Muscle of leg (tissue), 11 donors: ENCODE results near the gene YLPM1. TPM values are rescaled to one million over a fixed set of nuclear protein-coding genes. Genes with fewer than 3 reads are reported as not detected.

Experiments
- DNase-seq: peaks from one replicate; pipeline ENCODE4 v3.0.0; 2013
- H3K27ac ChIP-seq: one replicate; pipeline ENCODE4 v1.5.1; 2013; ENCODE audit warnings: mild to moderate bottlenecking, low read length, control low read depth
- H3K27me3 ChIP-seq: one replicate; pipeline ENCODE4 v1.6.1; 2013; ENCODE audit warnings: low read length; ENCODE audit not compliant: control insufficient read depth, insufficient read depth
- H3K36me3 ChIP-seq: one replicate; pipeline ENCODE4 v1.6.1; 2013; ENCODE audit warnings: low read length; ENCODE audit not compliant: control insufficient read depth, insufficient read depth
- H3K4me1 ChIP-seq: one replicate; pipeline ENCODE4 v1.6.1; 2013; ENCODE audit warnings: low read length; ENCODE audit not compliant: control insufficient read depth, insufficient read depth
- H3K4me3 ChIP-seq: one replicate; pipeline ENCODE4 v1.5.1; 2013; ENCODE audit warnings: low read length, control low read depth
- H3K9me3 ChIP-seq: replicated peaks from 2 replicates; pipeline ENCODE4 v1.6.1; 2013; ENCODE audit warnings: low read depth, low read length; ENCODE audit not compliant: control insufficient read depth
- WGBS: methylation state at CpG from one replicate; pipeline ENCODE4 v1.1.5; 2013; ENCODE audit warnings: missing lambda C conversion rate; ENCODE audit not compliant: insufficient coverage; 5-methylcytosine and 5-hydroxymethylcytosine counted together
- polyA plus RNA-seq, 8 donors: library from polyadenylated mRNA; unstranded; fragments of 120-200 nt; gene quantifications; one replicate each; pipeline versions ENCODE4 v1.2.1 to v1.2.3, GENCODE V29; 2013; ENCODE audit warnings: inconsistent platforms in 1 of 8, low replicate concordance in 1 of 8; ENCODE audit not compliant: insufficient read length in 8 of 8, insufficient read depth in 1 of 8
- total RNA-seq: library from RNA; stranded (reverse); fragments of 120-200 nt; gene quantifications from one replicate; pipeline ENCODE4 v1.2.4, GENCODE V29; 2013

The YLPM1 gene
- total and polyA plus RNA-seq, 9 donors: 33.4 to 63.9 (median 48.0) TPM

DNA sequence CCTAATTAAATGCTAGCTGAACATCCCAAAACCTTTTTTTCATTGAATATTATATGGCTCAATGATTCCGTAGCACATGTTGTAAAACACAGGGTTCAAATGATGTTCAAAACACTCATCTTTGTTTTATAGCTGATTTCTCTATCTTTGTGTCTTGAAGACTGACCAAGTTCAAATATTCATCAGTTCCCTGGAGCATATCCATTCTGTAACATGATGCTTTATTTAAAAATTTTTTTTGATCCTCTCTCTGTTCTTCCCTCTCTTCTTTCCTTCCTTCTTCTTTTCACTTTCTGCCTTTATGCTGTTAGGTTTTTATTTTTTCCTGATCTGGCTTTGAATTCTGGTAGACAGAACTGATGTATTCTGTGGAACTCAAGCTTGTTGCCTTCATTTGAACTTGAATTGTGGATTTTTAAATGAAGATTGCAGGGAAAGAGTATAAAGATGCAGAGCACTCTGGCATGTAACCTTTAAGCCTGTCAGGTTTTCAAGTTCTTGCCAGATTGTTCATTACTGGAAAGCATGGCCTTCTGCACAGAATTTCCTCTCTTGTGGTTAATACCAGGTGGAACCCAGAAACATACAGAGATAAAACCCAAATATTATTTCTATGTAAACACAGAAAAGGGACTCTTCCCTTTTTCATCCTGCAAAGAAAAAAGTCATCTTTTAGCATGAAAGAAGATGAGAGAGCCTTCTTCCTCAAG lies 73.3 kb downstream of the YLPM1 start:
- no CpG with 5 or more reads among the region's 1 CpG for WGBS
- no peak for DNase-seq

DNA sequence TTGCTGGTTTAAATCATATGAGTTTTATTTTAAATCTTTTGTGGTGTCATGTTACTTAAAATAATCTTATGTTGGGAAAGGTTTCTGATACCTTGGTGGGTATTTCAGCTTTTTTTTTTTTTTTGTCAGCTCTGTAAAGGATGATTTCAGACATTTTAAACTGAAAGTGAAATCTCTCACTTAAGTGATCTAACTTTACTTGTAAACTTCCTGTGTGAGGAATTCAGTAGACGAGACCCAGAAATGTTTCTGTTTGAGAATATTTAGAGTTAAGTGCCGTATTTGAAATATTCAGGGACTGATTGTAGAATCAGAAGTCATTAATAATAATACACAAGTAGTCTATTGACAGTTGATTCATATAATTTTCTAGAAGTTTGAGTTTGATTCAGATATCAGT lies 75.0 kb downstream of the YLPM1 start:
- Histone ChIP-seq H3K9me3 (no peaks in the 10 kb centered on the region), H3K4me1 (no peaks in the 10 kb centered on the region), H3K36me3 (peaks cover 12% of the 10 kb centered on the region), H3K27ac (no peak overlapping the region), H3K27me3 (no peaks in the 10 kb centered on the region), H3K4me3 (no peak overlapping the region)
- no CpG with 5 or more reads among the region's 2 CpGs for WGBS
- no peak for DNase-seq

More for the DNA sequence above, 73.3 kb downstream of the YLPM1 start:
- no peaks in the 10 kb centered on the region for H3K9me3 ChIP-seq
- no peak overlapping the region for H3K27ac ChIP-seq
- H3K36me3 ChIP-seq: peaks cover 12% of the 10 kb centered on the region
- no peak overlapping the region for H3K4me3 ChIP-seq
- H3K27me3 ChIP-seq: no peaks in the 10 kb centered on the region
- no peaks in the 10 kb centered on the region for H3K4me1 ChIP-seq

DNA sequence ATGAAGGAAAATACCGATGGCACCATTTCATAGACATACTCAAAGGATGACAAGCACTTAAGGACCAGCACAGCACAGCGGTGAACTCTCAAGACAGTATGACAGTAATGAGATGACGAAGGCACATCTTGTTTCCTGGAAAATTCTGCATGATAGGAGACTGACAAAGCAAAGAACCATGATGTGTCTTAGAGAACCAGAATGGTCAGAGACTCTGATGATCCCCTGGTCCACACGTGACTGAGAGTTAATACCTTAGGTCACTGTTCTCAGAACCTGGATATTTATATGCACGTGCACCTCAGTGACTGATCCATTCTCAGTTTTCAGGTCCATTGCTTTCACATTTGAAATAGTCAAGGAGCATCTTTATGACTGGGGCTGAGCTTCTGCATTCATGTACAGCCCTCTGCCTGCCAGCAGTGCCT lies 77.5 kb downstream of the YLPM1 start:
- no peak overlapping the region for H3K27ac ChIP-seq
- no peaks in the 10 kb centered on the region for H3K4me1 ChIP-seq
- H3K36me3 ChIP-seq: peaks cover 7% of the 10 kb centered on the region
- DNase-seq: no peak
- no peaks in the 10 kb centered on the region for H3K9me3 ChIP-seq
- no peak overlapping the region for H3K4me3 ChIP-seq
- H3K27me3 ChIP-seq: no peaks in the 10 kb centered on the region
- 92% methylated on average over 4 of the region's 5 CpGs for WGBS

GRCh38 chr14:74841230-74842207 lies 78.4 kb downstream of the YLPM1 start:
- Histone ChIP-seq H3K4me1 (no peaks in the 10 kb centered on the region), H3K36me3 (peaks cover 7% of the 10 kb centered on the region), H3K9me3 (no peaks in the 10 kb centered on the region), H3K27me3 (no peaks in the 10 kb centered on the region), H3K4me3 (no peak overlapping the region), H3K27ac (no peak overlapping the region)
- WGBS: 96% methylated on average over 2 of the region's 4 CpGs
- DNase-seq: no peak

DNA sequence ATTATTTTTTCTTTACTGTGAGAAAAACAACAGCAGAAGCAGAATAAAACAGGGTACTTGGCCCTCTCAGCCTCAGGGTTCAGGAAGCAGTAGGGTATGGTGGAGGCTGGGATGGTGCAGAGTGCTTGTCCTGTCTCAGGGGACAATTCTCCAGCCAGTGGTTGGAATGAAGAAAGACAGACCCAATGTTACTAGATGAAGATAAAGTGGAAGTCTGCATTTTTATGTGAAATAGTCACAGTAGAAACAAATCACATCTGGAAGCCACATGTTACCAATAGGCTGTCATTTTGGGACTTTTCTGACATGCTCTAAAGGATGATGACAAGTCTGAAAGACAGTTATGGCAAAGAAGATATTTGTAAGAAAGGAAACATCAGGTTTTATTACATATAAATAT lies 80.5 kb downstream of the YLPM1 start:
- Histone ChIP-seq H3K9me3 (no peaks in the 10 kb centered on the region), H3K36me3 (peaks cover 4% of the 10 kb centered on the region), H3K4me3 (no peak overlapping the region), H3K27me3 (no peaks in the 10 kb centered on the region), H3K4me1 (no peaks in the 10 kb centered on the region), H3K27ac (no peak overlapping the region)
- DNase-seq: peak; percentile 75

DNA sequence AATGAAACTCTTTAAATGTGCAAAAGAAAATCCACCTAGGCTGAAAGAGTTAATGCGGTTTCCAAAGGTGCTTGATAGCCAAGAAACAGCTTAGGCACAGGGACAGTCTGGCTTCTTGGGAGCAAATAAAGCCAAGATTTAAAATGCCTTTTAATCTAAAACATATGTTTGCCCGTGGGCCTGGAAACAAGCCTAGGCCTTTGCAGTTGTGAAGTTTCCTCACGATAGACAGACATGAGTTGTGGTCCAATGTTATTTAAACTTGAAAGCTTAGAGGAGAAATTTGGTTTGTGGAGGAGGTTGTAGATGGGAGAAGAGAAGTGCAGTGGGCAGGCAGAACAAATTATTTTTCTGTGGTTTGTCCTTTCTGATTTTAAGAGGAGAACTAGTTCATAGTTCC lies 83.1 kb downstream of the YLPM1 start:
- Histone ChIP-seq H3K27ac (peak overlapping the region; percentile 32), H3K9me3 (no peaks in the 10 kb centered on the region), H3K36me3 (no peaks in the 10 kb centered on the region), H3K4me3 (no peak overlapping the region), H3K4me1 (no peaks in the 10 kb centered on the region), H3K27me3 (no peaks in the 10 kb centered on the region)
- peak; percentile 82 for DNase-seq
- WGBS: 8% methylated on average over 3 of the region's 3 CpGs

DNA sequence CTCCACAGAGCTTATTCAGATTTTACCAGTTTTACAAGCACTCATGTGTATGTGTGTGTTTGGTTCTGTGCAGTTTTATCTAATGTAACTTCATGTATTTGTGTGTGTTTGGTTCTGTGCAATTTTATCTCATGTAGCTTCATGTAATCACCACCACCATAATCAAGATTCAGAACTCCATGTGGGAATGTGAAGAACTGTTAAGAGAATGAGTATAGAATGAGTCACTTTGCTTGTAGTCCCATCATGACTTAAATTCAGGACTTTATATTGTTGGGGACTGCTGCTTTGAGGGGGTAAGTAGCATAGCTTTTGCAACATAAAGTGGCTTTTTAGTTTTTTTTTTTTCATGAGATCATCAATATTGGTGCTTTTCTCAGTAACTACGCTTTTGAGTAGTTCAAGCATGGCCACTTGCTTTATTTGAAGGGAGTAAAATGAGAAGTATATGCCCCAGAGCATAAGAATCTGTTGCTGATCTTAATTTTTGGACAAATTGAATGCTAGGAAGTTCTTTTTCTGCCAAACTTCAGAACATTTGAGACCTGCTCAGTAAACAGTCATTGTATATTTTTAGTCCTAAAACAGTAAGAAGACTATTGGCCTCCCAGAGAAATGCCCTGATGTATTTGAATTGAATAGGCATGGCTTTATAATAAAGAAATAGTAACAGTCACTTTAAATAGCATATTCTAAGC lies 84.0 kb downstream of the YLPM1 start:
- WGBS: 20% methylated on average over 1 of the region's 1 CpG
- H3K4me1 ChIP-seq: no peaks in the 10 kb centered on the region
- H3K27ac ChIP-seq: no peak overlapping the region
- DNase-seq: peak; percentile 71
- H3K36me3 ChIP-seq: no peaks in the 10 kb centered on the region
- H3K4me3 ChIP-seq: no peak overlapping the region
- H3K9me3 ChIP-seq: no peaks in the 10 kb centered on the region
- no peaks in the 10 kb centered on the region for H3K27me3 ChIP-seq

DNA sequence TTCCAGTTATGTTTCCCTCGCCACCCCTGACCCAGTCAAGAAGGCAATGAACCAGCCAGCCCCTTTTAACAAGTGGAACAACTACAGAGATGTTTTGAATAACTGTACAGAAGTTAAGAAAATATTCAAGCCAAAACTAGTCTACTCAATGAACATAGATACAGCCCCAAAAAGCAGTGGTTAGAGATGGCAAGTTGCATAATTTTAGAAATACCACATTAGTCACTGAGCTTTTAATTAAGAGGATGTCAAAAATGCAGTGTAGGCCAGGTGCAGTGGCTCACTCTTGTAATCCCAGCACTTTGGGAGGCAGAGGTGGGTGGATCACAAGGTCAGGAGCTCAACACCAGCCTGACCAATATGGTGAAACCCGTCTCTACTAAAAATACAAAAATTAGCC lies 85.7 kb downstream of the YLPM1 start:
- no peak overlapping the region for H3K4me3 ChIP-seq

DNA sequence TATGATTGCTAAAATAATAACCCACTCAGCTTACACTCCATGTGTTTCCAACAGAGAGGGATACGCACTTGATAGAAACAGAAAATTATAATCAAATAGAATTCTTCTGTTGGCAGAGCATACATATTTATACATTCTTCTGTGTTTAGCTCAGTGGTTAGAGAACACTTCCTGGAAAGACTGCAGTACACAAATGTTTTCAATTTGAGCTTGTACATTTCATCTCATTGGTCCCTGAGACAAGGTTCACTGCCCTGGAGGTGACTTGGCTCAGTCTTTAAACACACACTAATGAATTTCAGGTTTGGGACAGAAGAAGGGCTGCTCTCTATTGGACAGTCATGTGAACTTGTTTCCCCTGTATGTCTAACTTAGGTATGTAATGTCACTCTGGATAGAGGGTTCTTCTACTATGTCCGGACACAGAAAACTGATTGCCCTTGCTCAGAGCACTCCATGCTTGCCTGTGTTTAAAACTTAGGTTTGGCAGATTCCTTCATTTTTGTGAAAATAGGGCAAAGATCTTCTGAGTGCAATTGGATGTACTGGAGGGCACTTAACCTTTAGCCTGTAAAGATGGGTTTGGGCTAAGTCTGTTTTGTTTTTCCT lies 89.9 kb downstream of the YLPM1 start:
- no CpG with 5 or more reads among the region's 2 CpGs for WGBS
- Histone ChIP-seq H3K9me3 (no peaks in the 10 kb centered on the region), H3K27ac (peak overlapping the region; percentile 20), H3K4me3 (no peak overlapping the region), H3K36me3 (no peaks in the 10 kb centered on the region), H3K27me3 (no peaks in the 10 kb centered on the region), H3K4me1 (peaks cover 8% of the 10 kb centered on the region)
- peak; percentile 82 for DNase-seq

More for the DNA sequence above, 85.7 kb downstream of the YLPM1 start:
- Histone ChIP-seq H3K27me3 (no peaks in the 10 kb centered on the region), H3K4me1 (peaks cover 1% of the 10 kb centered on the region), H3K9me3 (no peaks in the 10 kb centered on the region), H3K36me3 (no peaks in the 10 kb centered on the region), H3K27ac (no peak overlapping the region)
- no peak for DNase-seq
- no CpG with 5 or more reads among the region's 2 CpGs for WGBS
